Motor neuron (in vitro differentiated cells): Measurements from ENCODE around the gene CCDC71. TPM values are rescaled to one million over a fixed set of nuclear protein-coding genes. Genes with fewer than 3 reads are reported as not detected.

Source experiments
- ATAC-seq, 8 experiments: fragments of 200-7000 bp; cut with Tn5 transposase; replicated peaks in 6 of 8; 2 replicates each; pipeline ENCODE4 v1.8.0; 2021; ENCODE audit warnings: mild to moderate bottlenecking in 8 of 8, moderate library complexity in 8 of 8
- H3K27ac ChIP-seq, 2 donors: fragments of 250-450 bp; sonication (Bioruptor Pico); 2 replicates each; pipeline ENCODE4 v1.9.0; 2021; ENCODE audit warnings: antibody characterized with exemption in 2 of 2, mild to moderate bottlenecking in 2 of 2, moderate library complexity in 1 of 2
- H3K4me1 ChIP-seq, 2 donors: fragments of 250-450 bp; sonication (Bioruptor Pico); replicated peaks in 1 of 2; 2 replicates each; pipeline ENCODE4 v1.6.1; 2021; ENCODE audit warnings: antibody characterized with exemption in 2 of 2, mild to moderate bottlenecking in 2 of 2, moderate library complexity in 1 of 2
- H3K4me3 ChIP-seq, 5 donors: fragments of 250-450 bp; sonication (Bioruptor Pico); 2 replicates each; pipeline ENCODE4 v1.9.0; 2021; ENCODE audit warnings: antibody characterized with exemption in 5 of 5, mild to moderate bottlenecking in 5 of 5, moderate library complexity in 4 of 5
- WGBS, 10 experiments: fragments of 450-650 bp; shearing (Covaris generic); methylation state at CpG; one replicate each; pipeline ENCODE4 v1.0.0; 2022; 5-methylcytosine and 5-hydroxymethylcytosine counted together
- in situ Hi-C, 9 experiments: fragments of 400-800 bp; cut with MboI; loops; one replicate each; pipeline ENCODE4 v1.15.0; 2021; ENCODE audit warnings: low sequenced_read_pairs in 9 of 9, low pct_unique_long_range_greater_than_20kb in 2 of 9; ENCODE audit not compliant: unreplicated experiment in 9 of 9
- total RNA-seq, 8 experiments: library from RNA; unstranded; fragments of 300-600 nt; gene quantifications; 2 replicates each; pipeline versions ENCODE4 v1.2.3 to v1.2.4, GENCODE V29; 2022

CCDC71 gene
- 10 to 100 TPM; 18.1 to 34.1 (median 25.2) TPM for total RNA-seq

DNA sequence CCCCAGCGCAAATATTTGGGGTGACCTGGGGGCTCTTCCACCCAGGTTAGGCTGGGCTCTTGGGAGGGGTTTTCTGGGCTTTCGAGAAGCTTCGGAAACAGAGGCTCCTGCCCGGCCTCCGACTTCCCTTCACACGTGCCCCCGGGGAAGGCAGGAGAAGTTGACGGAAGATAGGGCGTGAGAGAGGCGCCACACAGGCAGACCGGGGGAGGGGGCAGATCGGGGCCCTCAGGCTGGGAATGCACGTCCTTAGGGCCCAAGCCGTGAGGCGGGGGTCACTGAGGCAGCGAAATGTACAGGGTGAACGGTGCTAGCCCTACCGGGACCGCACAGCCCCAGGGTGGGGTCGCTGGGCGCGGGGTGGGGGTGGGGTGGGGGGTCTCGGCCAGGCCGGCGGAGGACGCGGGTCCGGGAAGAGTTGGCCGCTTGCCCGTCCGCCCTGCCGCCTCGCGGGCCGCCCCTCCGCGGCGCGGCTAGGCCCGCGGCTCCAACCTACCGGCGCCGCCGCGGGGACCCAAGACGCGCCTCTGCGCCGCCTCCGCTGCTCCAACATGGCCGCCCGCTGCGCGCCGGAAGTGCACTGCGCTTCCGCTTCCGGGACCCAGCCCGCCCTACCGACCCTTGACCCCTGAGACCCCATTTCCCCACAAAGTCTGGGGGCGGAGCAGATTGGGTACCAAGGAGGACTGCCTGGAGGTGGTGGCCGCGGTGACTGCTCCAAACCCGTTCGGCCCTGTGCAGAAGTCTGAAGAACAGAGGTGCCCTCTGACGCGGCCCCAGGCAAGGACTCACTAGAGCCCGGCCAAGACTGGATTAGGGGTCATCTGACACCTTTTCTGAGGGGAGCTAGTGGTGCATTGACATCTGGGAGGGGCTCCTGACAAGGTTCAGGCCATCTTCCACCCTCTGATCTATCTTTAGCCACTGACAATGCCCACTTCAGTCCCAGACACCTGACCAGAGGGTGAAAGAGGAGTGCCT, at the start of gene CCDC71:
Gene CCDC71, minus strand, starts transcription at position 561 of the 981 bp plus-strand sequence. CDS start 2,123 bp downstream, outside the sequence.
- Histone ChIP-seq H3K4me1 (peaks cover 14 to 20% of the 10 kb centered on the region in 2 donors), H3K4me3 (peak within 1 kb of the TSS; percentile 70 to 100 (median 93)), H3K27ac (peak within 1 kb of the TSS; percentile 64 to 91)
- WGBS, 10 experiments, result 0 to 59% (median 3%) methylated on average over 3 to 7 of the region's 69 CpGs; no CpG with 5 or more reads in 5 of the 10 experiments
- in situ Hi-C loops, result loop anchor here in 2 of 9 experiments (25.0 kb wide), 1 partner anchor 271 kb away; the partner anchor contains the start of gene NICN1 (in 2 of the 2)
- ATAC-seq, result peak; percentile 55 to 79 (median 68)

- ATAC-seq, result no peak
- WGBS, 10 experiments, result 0 to 100% (median 62%) methylated on average over 1 to 2 of the region's 2 CpGs; no CpG with 5 or more reads in 2 of the 10 experiments
- Histone ChIP-seq H3K4me1 (no peaks in the 10 kb centered on the region), H3K27ac (no peak overlapping the region), H3K4me3 (no peak overlapping the region)
- in situ Hi-C loops, result no loop called here
Measured at GRCh38 chr3:49213998-49214397, 47.9 kb upstream of the CCDC71 start.

DNA sequence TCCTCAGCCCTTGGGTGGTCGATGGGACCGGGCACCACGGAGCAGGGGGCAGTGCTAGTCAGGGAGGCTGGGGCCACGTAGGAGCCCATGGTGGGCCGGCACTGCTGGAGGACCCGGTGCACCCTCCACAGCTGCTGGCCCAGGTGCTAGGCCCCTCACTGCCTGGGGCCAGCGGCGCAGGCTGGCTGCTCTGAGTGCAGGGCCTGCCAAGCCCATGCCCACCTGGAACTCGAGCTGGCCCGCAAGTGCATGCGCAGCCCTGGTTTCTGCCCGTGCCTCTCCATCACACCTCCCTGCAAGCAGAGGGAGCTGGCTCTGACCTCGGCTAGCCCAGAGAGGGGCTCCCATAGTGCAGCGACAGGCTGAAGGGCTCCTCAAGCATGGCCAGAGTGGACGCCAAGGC, 47.4 kb upstream of the CCDC71 start:
- in situ Hi-C loops, result no loop called here
- 92 to 100% (median 100%) methylated on average over 1 to 10 of the region's 15 CpGs; no CpG with 5 or more reads in 5 of the 10 experiments for WGBS, 10 experiments
- ATAC-seq, result no peak
- no peak overlapping the region for H3K4me3 ChIP-seq
- H3K27ac ChIP-seq, result no peak overlapping the region
- H3K4me1 ChIP-seq, result no peaks in the 10 kb centered on the region

DNA sequence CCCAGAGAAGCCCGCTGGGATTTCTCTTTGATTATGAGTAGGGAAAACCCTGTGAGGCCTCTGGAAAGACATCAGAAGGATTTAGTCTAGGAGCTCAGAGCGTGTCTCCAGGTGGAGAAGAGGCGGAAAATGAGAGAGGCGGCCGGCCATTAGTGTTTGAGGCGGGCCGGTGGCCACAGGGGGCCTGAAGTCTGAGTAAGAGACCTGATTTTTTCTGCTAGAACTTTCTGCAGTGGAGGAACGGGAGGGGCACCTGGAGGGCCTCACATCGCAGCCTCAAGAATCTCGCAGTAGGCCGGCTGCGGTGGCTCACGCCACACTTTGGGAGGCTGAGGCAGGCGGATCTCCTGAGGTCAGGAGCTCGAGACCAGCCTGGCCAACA, 33.8 kb upstream of the CCDC71 start:
- Histone ChIP-seq H3K4me1 (no peaks in the 10 kb centered on the region), H3K4me3 (peak overlapping the region in 2 of 5 donors; percentile 26 to 35), H3K27ac (no peak overlapping the region)
- in situ Hi-C loops, result no loop called here
- 37 to 100% (median 85%) methylated on average over 1 to 12 of the region's 15 CpGs; no CpG with 5 or more reads in 2 of the 10 experiments for WGBS, 10 experiments
- ATAC-seq, result peak in 1 of 8 experiments; percentile 40

- Histone ChIP-seq H3K27ac (peak overlapping the region in 1 of 2 donors; percentile 41), H3K4me1 (no peaks in the 10 kb centered on the region), H3K4me3 (peak overlapping the region in 2 of 5 donors; percentile 26 to 35)
- in situ Hi-C loops, result no loop called here
- peak in 5 of 8 experiments; percentile 69 to 97 (median 93) for ATAC-seq
- WGBS, 10 experiments, result 33 to 100% (median 98%) methylated on average over 1 to 11 of the region's 53 CpGs; no CpG with 5 or more reads in 4 of the 10 experiments
Measured at GRCh38 chr3:49199239-49199899, 33.2 kb upstream of the CCDC71 start.

DNA sequence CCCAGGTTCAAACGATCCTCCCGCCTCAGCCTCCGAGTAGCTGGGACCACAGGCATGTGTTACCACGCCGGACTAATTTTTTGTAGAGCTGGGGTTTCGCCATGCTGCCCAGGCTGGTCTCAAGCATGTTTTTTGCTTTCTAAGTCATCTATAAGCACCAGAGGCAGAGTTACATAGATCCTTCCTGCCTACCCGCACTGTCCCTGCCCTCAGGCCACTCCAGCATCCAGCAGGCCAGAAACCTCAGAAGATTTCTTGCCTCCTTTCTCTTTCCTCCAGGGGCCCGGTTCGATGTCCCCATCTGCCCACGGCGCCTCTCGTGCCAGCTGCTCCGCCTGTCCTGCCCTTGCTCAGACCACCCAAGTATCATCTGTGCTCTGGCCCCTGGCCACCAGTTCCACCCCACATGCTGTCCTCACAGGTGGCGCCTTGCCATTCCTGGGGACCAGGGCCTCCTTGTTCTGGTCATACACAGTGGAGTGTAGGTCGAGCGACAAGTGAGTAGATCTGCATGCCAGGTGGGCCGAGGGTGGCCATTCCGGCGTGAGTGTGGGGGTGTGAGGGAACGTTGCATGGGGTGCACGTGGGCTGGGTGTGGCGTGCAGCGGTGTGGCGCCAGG, 32.6 kb upstream of the CCDC71 start:
- WGBS, 10 experiments, result 47 to 100% (median 91%) methylated on average over 3 to 12 of the region's 24 CpGs; no CpG with 5 or more reads in 3 of the 10 experiments
- H3K27ac ChIP-seq, result peak overlapping the region in 1 of 2 donors; percentile 41
- in situ Hi-C loops, result no loop called here
- H3K4me3 ChIP-seq, result no peak overlapping the region
- no peaks in the 10 kb centered on the region for H3K4me1 ChIP-seq
- no peak for ATAC-seq

GRCh38 chr3:49198161-49198560, 32.0 kb upstream of the CCDC71 start:
- H3K4me1 ChIP-seq, result no peaks in the 10 kb centered on the region
- H3K27ac ChIP-seq, result no peak overlapping the region
- 14 to 100% (median 83%) methylated on average over 1 to 3 of the region's 3 CpGs for WGBS, 10 experiments
- in situ Hi-C loops, result no loop called here
- H3K4me3 ChIP-seq, result no peak overlapping the region
- peak in 1 of 8 experiments; percentile 45 for ATAC-seq

DNA sequence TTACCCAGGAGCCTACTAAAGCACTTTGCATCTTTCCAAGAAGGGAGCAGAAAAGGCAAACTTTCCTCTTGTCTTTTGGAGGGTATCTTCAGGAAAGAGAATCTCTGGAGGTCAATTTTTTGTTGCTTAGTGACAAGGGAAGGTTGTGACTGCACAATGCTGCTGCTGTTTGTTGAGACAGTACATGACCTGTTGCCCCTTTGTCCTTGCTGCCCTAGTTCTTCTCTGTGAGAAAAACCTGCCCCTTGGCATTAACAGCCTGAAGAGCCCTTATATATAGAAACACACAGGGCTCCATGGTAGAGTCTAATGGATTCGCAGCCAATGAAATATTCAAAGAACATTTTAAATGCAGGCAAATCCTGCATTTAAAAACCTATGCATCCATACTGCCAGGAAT, 25.6 kb upstream of the CCDC71 start:
- Histone ChIP-seq H3K27ac (no peak overlapping the region), H3K4me3 (no peak overlapping the region), H3K4me1 (peaks cover 11 to 14% of the 10 kb centered on the region in 2 donors)
- no peak for ATAC-seq
- in situ Hi-C loops, result no loop called here
- 0 to 100% (median 81%) methylated on average over 1 of the region's 1 CpG; no CpG with 5 or more reads in 2 of the 10 experiments for WGBS, 10 experiments

GRCh38 chr3:49183873-49184272, 17.7 kb upstream of the CCDC71 start:
- Histone ChIP-seq H3K4me1 (peaks cover 0 to 4% of the 10 kb centered on the region in 2 donors), H3K4me3 (no peak overlapping the region), H3K27ac (no peak overlapping the region)
- 0 to 100% (median 51%) methylated on average over 1 of the region's 1 CpG; no CpG with 5 or more reads in 6 of the 10 experiments for WGBS, 10 experiments
- in situ Hi-C loops, result no loop called here
- ATAC-seq, result no peak

- Histone ChIP-seq H3K4me3 (no peak overlapping the region), H3K4me1 (peaks cover 0 to 4% of the 10 kb centered on the region in 2 donors), H3K27ac (no peak overlapping the region)
- no peak for ATAC-seq
- in situ Hi-C loops, result no loop called here
- WGBS, 10 experiments, result no CpG with 5 or more reads among the region's 24 CpGs
Measured at GRCh38 chr3:49182682-49183081, 16.6 kb upstream of the CCDC71 start.

DNA sequence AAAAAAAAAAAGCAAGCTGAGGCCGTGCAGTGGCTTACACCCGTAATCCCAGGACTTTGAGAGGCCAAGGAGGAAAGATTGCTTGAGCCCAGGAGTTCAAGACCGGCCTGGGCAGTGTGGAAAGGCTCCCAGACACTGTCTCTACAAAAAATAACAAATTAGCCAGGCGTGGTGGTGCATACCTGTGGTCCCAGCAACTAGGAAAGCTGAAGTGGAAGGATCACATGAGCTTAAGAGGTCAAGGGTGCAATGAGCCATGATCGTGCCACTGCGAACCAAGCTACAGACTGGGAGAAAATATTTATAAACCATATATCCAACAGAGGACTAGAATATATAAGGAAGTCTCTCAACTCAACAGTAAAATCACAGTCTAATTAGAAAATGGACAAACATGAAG, 15.2 kb upstream of the CCDC71 start:
- Histone ChIP-seq H3K27ac (no peak overlapping the region), H3K4me3 (no peak overlapping the region), H3K4me1 (peaks cover 0 to 4% of the 10 kb centered on the region in 2 donors)
- ATAC-seq, result no peak
- 20 to 100% (median 67%) methylated on average over 1 to 5 of the region's 6 CpGs; no CpG with 5 or more reads in 1 of the 10 experiments for WGBS, 10 experiments
- in situ Hi-C loops, result no loop called here

DNA sequence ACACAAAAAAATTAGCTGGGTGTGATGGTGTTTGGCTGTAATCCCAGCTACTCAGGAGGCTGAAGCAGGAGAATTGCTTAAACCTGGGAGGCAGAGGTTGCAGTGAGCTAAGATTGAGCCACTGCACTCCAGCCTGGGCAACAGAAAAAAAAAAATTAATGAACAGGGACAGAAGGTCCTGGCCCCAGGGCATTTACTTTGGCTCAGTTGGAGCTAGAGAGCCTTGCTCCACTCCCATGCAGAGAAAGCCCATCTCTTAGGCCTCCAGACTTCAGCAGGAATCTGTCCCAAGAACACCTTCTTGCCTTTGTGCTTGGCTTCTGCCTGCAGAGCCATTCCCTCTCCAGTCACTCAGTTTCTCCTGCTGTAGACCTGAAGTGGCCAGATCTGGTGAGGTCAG, 14.0 kb upstream of the CCDC71 start:
- H3K4me3 ChIP-seq, result no peak overlapping the region
- in situ Hi-C loops, result no loop called here
- no peak for ATAC-seq
- peaks cover under 1 to 9% of the 10 kb centered on the region in 2 donors for H3K4me1 ChIP-seq
- H3K27ac ChIP-seq, result no peak overlapping the region
